ENCODE results near the gene ST7. TPM values are rescaled to one million over a fixed set of nuclear protein-coding genes. Genes with fewer than 3 reads are reported as not detected.

ST7 gene
- total RNA-seq, 2 experiments from 2014 or later, result 9.6 to 10.7 TPM

DNA sequence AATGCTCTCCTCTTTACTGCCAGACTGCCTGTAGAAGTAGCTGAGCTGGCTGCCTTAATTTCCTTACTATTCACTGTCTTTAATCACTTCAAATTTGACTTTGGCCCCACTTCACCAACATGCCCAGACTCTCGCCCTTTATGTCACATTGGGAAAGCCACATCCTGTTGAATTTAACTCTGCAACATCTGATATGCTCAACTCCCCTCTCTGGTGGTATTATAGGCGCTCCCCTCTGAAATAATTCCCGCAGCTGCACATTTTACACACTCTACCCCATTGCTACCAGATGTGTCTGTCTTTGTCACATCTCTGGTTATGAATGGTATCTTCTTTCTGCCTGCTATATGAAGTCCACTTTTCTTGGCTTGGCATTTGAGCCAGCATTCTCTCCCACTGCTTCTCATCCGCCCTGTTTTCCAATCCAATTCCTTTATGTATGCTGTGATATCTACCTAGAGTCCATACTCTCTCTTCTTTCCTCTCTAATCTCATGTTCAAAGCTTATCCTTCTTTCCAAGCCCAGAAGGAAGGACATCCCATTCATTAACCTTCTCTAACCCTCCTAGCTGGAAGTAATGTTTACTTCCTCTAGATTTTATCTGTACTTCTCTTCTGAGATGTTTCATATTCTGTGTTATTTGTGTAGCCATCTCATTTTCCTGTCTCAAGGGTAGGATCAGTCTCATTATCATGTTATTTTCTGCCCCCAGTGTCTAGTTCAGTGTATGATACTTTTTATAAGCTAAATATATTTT, 134.5 kb downstream of the ST7 start:
- POLR2A ChIA-PET, result interaction anchor here (0.8 kb wide), 1 partner anchor 62 kb away, joined by 4 read pairs; no protein-coding TSS in a partner anchor
- intact Hi-C loops (cut with micrococcal nuclease; ENCODE audit: unreplicated experiment), result no loop called here
- Histone ChIP-seq H3K79me2 (ENCODE audit: insufficient read depth, low read depth, low read length) (no peaks in the 10 kb centered on the region), H3K4me1 (ENCODE audit: insufficient read depth, low read length, poor library complexity, severe bottlenecking) (no peaks in the 10 kb centered on the region), H4K20me1 (ENCODE audit: insufficient read depth, low read length) (no peaks in the 10 kb centered on the region; the same call in 1 of the 2 replicates), H3K27ac (ENCODE audit: low read depth, low read length, poor library complexity, severe bottlenecking) (no peak overlapping the region), H2AFZ (ENCODE audit: low read length) (no peak overlapping the region), H3K4me3 (ENCODE audit: low read depth, low read length, poor library complexity, severe bottlenecking) (no peak overlapping the region), H3K9me2 (ENCODE audit: insufficient read depth, low read length) (no peaks in the 10 kb centered on the region), H3K9me3 (ENCODE audit: low read length) (no peaks in the 10 kb centered on the region), H3K36me3 (ENCODE audit: insufficient read depth, low read length) (no peaks in the 10 kb centered on the region), H3K4me2 (ENCODE audit: low read length) (no peak overlapping the region)
- no TSS peak for BruUV-seq (replicated peaks)
- TF ChIP-seq, protein P1, sequence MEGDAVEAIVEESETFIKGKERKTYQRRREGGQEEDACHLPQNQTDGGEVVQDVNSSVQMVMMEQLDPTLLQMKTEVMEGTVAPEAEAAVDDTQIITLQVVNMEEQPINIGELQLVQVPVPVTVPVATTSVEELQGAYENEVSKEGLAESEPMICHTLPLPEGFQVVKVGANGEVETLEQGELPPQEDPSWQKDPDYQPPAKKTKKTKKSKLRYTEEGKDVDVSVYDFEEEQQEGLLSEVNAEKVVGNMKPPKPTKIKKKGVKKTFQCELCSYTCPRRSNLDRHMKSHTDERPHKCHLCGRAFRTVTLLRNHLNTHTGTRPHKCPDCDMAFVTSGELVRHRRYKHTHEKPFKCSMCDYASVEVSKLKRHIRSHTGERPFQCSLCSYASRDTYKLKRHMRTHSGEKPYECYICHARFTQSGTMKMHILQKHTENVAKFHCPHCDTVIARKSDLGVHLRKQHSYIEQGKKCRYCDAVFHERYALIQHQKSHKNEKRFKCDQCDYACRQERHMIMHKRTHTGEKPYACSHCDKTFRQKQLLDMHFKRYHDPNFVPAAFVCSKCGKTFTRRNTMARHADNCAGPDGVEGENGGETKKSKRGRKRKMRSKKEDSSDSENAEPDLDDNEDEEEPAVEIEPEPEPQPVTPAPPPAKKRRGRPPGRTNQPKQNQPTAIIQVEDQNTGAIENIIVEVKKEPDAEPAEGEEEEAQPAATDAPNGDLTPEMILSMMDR (conservative IDR thresholded peaks at IDR 0.05; ENCODE audit: low read length), result no peak
- TF ChIP-seq EZH2phosphoT487 (IDR thresholded peaks at IDR 0.05; ENCODE audit: borderline replicate concordance, low read depth, low read length), result no peak
- CTCF ChIA-PET (ENCODE audit: unreplicated experiment), result no interaction called here
- DNase-seq (ENCODE audit: low spot score), result no peak

DNA sequence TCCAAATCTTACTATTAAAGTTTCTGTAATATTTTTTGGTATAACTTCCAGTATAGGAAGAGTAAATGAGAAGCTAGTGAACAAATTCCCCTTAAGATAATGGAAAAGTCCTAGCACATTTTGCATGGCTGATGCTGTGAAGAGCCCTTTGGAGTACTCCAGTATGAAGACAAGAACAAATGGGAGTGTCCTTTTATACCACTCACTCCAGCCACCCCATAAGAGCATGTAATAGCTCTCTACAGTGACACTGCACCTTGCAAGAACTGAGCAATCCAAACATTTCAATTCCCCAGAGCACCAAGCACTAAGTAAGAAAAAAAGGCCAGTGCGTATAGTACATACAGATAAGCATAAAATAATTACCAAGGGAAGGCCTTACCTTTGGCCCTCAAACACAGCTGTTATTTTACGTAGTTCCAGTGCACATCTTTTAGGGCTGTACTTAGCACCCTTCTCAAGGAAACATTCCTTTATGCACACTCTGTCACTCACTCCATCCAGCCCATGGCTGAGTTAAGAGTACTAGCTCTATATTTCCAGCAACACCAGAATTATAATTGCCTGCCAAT, 135.4 kb downstream of the ST7 start:
- H3K27ac ChIP-seq (ENCODE audit: low read depth, low read length, poor library complexity, severe bottlenecking), result no peak overlapping the region
- no peaks in the 10 kb centered on the region for H3K4me1 ChIP-seq (ENCODE audit: insufficient read depth, low read length, poor library complexity, severe bottlenecking)
- no TSS peak for BruUV-seq (replicated peaks)
- no peaks in the 10 kb centered on the region for H3K9me2 ChIP-seq (ENCODE audit: insufficient read depth, low read length)
- no peaks in the 10 kb centered on the region for H3K36me3 ChIP-seq (ENCODE audit: insufficient read depth, low read length)
- ChIA-PET CTCF (ENCODE audit: unreplicated experiment) (interaction anchor here (0.5 kb wide), 1 partner anchor 37 kb away, joined by 3 read pairs; no protein-coding TSS in a partner anchor), POLR2A (no interaction called here)
- no peaks in the 10 kb centered on the region for H3K79me2 ChIP-seq (ENCODE audit: insufficient read depth, low read depth, low read length)
- no peak for TF ChIP-seq EZH2phosphoT487 (IDR thresholded peaks at IDR 0.05; ENCODE audit: borderline replicate concordance, low read depth, low read length)
- TF ChIP-seq, protein P1 (conservative IDR thresholded peaks at IDR 0.05; ENCODE audit: low read length), result no peak
- no peaks in the 10 kb centered on the region for H3K9me3 ChIP-seq (ENCODE audit: low read length)
- H3K4me2 ChIP-seq (ENCODE audit: low read length), result no peak overlapping the region
- no peak overlapping the region for H3K4me3 ChIP-seq (ENCODE audit: low read depth, low read length, poor library complexity, severe bottlenecking)
- no peaks in the 10 kb centered on the region; the same call in 1 of the 2 replicates for H4K20me1 ChIP-seq (ENCODE audit: insufficient read depth, low read length)
- DNase-seq (ENCODE audit: low spot score), result no peak
- intact Hi-C loops (cut with micrococcal nuclease; ENCODE audit: unreplicated experiment), result no loop called here
- no peak overlapping the region for H2AFZ ChIP-seq (ENCODE audit: low read length)

DNA sequence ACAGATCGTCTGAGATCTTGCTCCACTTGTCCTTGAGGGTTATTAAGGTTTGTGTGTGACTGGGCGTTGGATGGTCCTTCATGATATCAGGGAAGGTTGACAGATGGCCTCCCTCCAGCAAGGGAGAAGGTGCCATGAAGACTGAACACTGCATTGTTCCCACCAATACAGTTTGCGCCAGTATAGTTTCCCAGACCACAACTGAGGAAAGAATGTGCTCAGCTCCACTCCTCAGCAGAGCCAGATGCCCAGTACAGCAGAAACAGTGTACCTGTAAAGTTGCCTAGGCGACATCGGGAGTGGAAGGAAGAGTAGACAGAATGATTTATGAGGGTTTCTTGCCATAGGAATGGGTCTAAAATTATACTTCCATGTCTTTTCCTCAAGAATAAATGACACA, 137.5 kb downstream of the ST7 start:
- BruUV-seq (replicated peaks), result no TSS peak
- H4K20me1 ChIP-seq (ENCODE audit: insufficient read depth, low read length), result no peaks in the 10 kb centered on the region; the same call in 1 of the 2 replicates
- no peak overlapping the region for H3K4me2 ChIP-seq (ENCODE audit: low read length)
- no peak for DNase-seq (ENCODE audit: low spot score)
- no peak for TF ChIP-seq EZH2phosphoT487 (IDR thresholded peaks at IDR 0.05; ENCODE audit: borderline replicate concordance, low read depth, low read length)
- TF ChIP-seq, protein P1 (conservative IDR thresholded peaks at IDR 0.05; ENCODE audit: low read length), result no peak
- H3K4me3 ChIP-seq (ENCODE audit: low read depth, low read length, poor library complexity, severe bottlenecking), result no peak overlapping the region
- no peaks in the 10 kb centered on the region for H3K36me3 ChIP-seq (ENCODE audit: insufficient read depth, low read length)
- ChIA-PET CTCF (ENCODE audit: unreplicated experiment) (no interaction called here), POLR2A (no interaction called here)
- H3K4me1 ChIP-seq (ENCODE audit: insufficient read depth, low read length, poor library complexity, severe bottlenecking), result no peaks in the 10 kb centered on the region
- H3K9me3 ChIP-seq (ENCODE audit: low read length), result no peaks in the 10 kb centered on the region
- intact Hi-C loops (cut with micrococcal nuclease; ENCODE audit: unreplicated experiment), result no loop called here
- no peak overlapping the region for H3K27ac ChIP-seq (ENCODE audit: low read depth, low read length, poor library complexity, severe bottlenecking)
- H2AFZ ChIP-seq (ENCODE audit: low read length), result no peak overlapping the region
- no peaks in the 10 kb centered on the region for H3K79me2 ChIP-seq (ENCODE audit: insufficient read depth, low read depth, low read length)
- H3K9me2 ChIP-seq (ENCODE audit: insufficient read depth, low read length), result no peaks in the 10 kb centered on the region

Data from OCI-LY7 (cell line).